ENCODE results near the gene ATP6V0D1.

ATP6V0D1 gene

GRCh38 chr16:67446968-67447507, 33.9 kb downstream of the ATP6V0D1 start:
- no peaks in the 10 kb centered on the region for H3K27me3 Mint-ChIP-seq
- no peak overlapping the region for H3K27ac Mint-ChIP-seq
- no peaks in the 10 kb centered on the region for H3K4me1 Mint-ChIP-seq (ENCODE audit: low read depth)
- no peaks in the 10 kb centered on the region for H3K9me3 Mint-ChIP-seq
- H3K4me3 Mint-ChIP-seq = no peak overlapping the region
- peaks cover 6% of the 10 kb centered on the region for H3K36me3 Mint-ChIP-seq (ENCODE audit: low read depth)

DNA sequence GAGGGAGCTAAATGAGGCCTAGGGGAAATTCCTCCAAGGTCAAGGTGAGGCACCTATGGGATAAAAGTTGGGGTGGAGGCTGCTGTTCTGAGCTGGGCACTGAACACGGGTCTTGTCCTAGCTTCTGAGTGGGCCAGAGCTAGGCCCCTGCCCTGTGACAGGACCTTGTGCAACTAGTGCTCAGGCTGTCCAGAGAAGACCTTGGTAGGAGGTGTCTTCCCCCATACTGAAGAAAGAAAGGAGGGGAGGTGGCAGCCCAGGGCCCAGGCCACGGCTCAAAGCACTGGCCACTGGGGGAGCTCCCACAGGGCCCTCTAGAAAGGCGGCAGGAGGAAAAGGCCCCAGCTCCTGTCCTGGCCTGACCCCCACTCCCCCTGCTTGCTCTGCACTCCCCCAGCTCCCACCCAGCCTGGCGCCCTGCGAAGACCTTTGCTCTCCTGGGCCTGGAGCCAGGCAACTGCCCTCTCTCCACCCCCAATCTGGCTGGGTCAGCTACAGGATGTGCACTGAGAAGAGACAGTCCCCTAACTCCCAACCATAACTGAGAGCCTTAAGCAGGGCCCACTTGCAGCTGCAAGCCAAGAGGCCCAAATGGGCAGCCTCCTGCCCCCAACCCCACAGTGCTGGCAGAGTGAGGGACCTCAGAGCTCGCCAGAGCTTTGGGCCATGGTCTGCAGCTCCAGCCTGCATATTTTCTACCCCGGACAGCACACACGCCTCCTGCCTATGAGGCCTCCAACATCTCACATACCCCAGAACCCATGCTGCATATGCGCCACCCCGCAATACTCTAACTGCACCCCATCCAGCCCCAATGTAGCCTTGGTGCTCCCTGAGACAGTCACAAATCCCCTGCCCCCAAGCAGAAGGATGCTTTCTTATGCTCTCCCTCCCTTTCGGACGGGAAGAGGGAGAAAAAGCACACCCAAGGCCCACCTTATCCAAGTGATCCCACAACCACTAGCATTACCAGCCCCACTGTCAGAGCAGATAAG, 34.7 kb downstream of the ATP6V0D1 start:
- no peaks in the 10 kb centered on the region for H3K27me3 Mint-ChIP-seq

DNA sequence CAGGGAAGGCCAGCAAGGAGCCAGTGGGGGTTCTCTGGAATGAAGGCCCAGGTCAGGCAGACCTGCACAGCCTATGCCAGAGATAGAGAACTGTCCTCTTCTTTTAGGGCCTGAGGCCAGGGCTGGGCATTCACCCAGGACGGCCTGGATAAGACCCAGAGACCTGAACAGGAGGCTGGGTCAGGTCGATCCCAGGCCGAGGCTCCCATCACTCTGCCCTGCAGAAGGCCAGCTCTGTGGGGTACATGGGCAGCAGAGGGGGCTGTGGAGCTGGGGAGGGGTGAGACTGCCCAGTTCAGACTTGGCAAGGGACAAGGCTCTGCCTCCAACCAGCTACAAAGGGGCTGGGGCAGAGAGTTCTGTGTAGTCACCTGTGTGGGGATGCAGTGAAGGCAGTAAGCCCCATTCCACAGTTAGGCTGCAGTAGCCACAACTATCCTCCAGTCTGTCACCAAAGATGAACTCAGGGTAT, 35.5 kb downstream of the ATP6V0D1 start:
- Mint-ChIP-seq H3K4me3 (no peak overlapping the region), H3K36me3 (ENCODE audit: low read depth) (peaks cover under 1% of the 10 kb centered on the region), H3K27me3 (no peaks in the 10 kb centered on the region), H3K27ac (no peak overlapping the region), H3K9me3 (no peaks in the 10 kb centered on the region), H3K4me1 (ENCODE audit: low read depth) (no peaks in the 10 kb centered on the region)

More for the DNA sequence above, 34.7 kb downstream of the ATP6V0D1 start:
- Mint-ChIP-seq H3K36me3 (ENCODE audit: low read depth) (peaks cover 6% of the 10 kb centered on the region), H3K4me3 (no peak overlapping the region), H3K27ac (no peak overlapping the region), H3K4me1 (ENCODE audit: low read depth) (no peaks in the 10 kb centered on the region), H3K9me3 (no peaks in the 10 kb centered on the region)

DNA sequence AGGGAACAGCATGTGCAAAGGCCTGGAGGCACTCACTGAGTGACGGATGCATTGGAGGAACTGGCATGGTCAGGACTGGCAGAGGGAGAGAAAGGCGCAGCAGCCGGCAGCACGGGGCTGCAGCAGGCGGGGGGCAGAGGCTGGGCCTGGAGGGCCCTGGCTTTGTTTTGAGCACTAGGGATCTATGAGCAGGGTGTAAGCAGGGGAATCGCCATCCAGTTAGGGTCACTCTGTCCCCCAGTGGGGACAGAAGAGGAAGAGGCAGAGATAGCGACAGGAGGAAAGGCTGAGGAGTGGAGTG, 35.9 kb downstream of the ATP6V0D1 start:
- no peak overlapping the region for H3K27ac Mint-ChIP-seq
- no peaks in the 10 kb centered on the region for H3K9me3 Mint-ChIP-seq
- no peak overlapping the region for H3K4me3 Mint-ChIP-seq
- H3K36me3 Mint-ChIP-seq (ENCODE audit: low read depth) = no peaks in the 10 kb centered on the region
- H3K4me1 Mint-ChIP-seq (ENCODE audit: low read depth) = no peaks in the 10 kb centered on the region
- H3K27me3 Mint-ChIP-seq = no peaks in the 10 kb centered on the region

DNA sequence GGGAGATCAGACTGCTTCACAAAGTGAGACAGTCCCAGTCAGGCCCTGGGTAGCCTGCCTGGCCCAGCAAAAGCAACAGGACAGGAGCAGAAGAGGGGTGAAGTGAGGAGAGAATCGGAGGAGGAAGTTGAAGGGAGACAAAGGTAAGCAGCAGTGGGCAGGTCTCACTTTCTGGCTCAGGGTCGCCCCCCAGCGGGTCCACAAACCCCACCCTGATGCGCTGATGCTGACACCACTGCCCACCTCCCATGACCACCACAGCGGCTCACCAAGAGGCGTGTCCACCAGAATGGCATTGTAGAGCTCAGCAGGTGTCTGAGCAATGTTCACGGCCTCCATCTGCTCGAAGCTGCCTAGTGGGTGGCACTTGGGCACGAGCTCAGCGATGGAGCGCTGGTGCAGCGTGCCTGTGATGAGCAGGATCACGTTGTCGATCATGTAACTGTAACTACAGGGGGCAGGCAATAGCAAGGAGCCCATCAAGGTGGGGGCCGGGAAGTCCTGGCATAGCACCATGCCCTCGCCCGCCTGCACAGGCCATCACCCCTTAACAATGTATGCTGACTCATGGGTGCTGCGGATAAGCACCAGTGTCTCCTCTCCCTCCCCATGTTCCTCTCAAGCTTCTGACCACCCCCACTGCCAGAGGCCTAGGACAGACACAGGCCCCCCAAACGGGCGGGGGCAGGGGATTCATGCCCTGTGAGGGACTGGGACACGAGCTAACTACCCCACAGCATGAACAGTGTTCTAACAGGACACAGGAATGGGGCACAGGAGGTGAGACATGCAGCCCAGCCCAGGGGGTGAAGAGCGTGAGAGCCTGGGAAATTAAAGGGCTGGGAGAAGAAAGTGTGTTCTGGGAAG, 36.5 kb downstream of the ATP6V0D1 start:
- Mint-ChIP-seq H3K36me3 (ENCODE audit: low read depth) (no peaks in the 10 kb centered on the region), H3K27me3 (no peaks in the 10 kb centered on the region), H3K27ac (no peak overlapping the region), H3K4me1 (ENCODE audit: low read depth) (no peaks in the 10 kb centered on the region), H3K9me3 (no peaks in the 10 kb centered on the region), H3K4me3 (no peak overlapping the region)

DNA sequence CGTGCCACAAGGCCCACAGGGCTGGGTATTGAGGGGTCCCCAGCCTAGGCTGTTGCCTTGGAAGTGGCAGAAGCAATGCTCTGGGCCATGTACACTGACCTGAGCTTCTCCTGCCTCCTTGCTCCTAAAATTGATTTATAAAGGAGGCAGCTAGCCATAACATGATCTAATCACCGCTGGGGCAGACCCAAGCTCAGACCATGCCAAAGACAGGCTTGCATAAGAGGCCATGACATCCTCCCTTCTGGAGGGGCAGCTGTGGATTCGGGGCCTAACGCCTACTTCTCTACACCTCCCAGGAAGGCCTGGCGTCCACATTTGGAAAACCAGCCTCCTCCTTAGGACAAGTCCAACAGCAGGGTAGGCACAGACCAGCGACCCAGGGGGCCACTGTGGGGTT, 37.7 kb downstream of the ATP6V0D1 start:
- H3K4me3 Mint-ChIP-seq = no peak overlapping the region
- H3K27me3 Mint-ChIP-seq = no peaks in the 10 kb centered on the region
- no peaks in the 10 kb centered on the region for H3K9me3 Mint-ChIP-seq
- no peak overlapping the region for H3K27ac Mint-ChIP-seq
- H3K36me3 Mint-ChIP-seq (ENCODE audit: low read depth) = peaks cover 6% of the 10 kb centered on the region
- no peaks in the 10 kb centered on the region for H3K4me1 Mint-ChIP-seq (ENCODE audit: low read depth)

DNA sequence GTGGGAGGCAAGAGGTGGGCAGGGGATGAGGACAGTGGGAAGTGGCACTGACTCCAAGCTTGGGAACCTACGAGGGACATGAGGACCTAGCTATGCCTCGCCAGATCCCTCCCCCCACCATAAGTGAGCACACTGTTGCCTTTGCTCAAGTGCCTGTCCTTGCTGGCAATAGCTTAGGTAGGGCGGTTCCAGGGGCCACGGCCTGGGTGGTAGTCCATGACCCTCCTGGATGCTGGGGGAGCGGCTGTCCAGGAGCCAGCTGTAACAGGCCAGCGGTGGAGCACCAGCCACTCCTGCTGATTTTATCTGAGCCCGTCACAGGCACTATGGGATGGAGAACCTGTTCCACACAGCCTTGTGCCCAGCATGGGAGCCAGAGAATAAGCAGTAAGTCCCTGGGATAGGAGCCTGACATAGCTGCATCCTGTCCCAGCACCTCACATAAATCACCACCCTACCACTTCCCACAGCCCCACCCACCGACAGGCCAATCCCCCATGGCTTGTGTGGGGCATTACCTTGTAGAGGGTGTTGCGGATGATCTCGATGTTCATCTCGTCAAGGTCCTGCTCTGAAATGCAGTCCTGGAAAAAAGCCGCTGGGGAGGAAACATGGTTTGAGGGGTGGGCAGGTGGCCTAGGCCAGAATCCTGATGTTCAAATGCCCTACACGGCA, 38.2 kb downstream of the ATP6V0D1 start:
- peaks cover 2% of the 10 kb centered on the region for H3K4me1 Mint-ChIP-seq (ENCODE audit: low read depth)
- H3K27me3 Mint-ChIP-seq = no peaks in the 10 kb centered on the region
- no peaks in the 10 kb centered on the region for H3K9me3 Mint-ChIP-seq
- no peak overlapping the region for H3K4me3 Mint-ChIP-seq
- H3K27ac Mint-ChIP-seq = no peak overlapping the region
- peaks cover 9% of the 10 kb centered on the region for H3K36me3 Mint-ChIP-seq (ENCODE audit: low read depth)

- Mint-ChIP-seq H3K9me3 (no peaks in the 10 kb centered on the region), H3K27me3 (no peaks in the 10 kb centered on the region), H3K4me1 (ENCODE audit: low read depth) (peaks cover 5% of the 10 kb centered on the region), H3K36me3 (ENCODE audit: low read depth) (peaks cover 10% of the 10 kb centered on the region), H3K27ac (no peak overlapping the region), H3K4me3 (no peak overlapping the region)
Observed at GRCh38 chr16:67441907-67442306, 39.0 kb downstream of the ATP6V0D1 start.

- Mint-ChIP-seq H3K27me3 (no peaks in the 10 kb centered on the region), H3K27ac (no peak overlapping the region), H3K36me3 (ENCODE audit: low read depth) (peaks cover 10% of the 10 kb centered on the region), H3K4me3 (no peak overlapping the region), H3K9me3 (no peaks in the 10 kb centered on the region), H3K4me1 (ENCODE audit: low read depth) (peaks cover 5% of the 10 kb centered on the region)
Observed at GRCh38 chr16:67441271-67441753, 39.6 kb downstream of the ATP6V0D1 start.

DNA sequence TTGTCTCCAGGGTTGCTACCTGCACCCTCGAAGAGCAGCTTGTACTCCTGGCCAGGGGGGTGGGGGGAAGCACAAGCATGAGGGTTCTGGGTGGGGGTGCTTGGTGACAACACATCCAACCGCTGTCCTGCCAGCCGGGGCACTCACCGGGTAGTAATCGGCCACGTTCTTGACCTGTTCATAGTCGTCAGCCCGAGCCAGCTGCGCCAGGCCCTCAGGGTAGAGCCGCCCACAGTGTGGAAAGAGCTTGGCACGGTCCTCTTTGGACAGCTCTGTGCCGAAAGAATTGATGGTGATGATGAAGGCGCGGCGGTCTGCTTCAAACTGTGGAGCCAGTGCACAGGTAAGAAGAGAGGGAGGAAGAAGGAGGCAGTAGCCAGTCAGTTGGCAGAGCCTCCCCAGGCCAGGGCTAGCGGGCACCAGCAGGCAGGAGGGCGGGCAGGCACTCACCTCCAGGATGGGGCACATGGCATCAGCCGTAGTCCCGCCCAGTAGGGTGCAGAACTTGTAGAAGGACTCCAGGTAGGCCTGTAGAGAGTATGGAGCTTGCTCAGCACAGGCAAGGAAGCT, 42.0 kb downstream of the ATP6V0D1 start:
- H3K9me3 Mint-ChIP-seq = no peaks in the 10 kb centered on the region
- H3K27ac Mint-ChIP-seq = no peak overlapping the region
- peaks cover 10% of the 10 kb centered on the region for H3K36me3 Mint-ChIP-seq (ENCODE audit: low read depth)
- H3K27me3 Mint-ChIP-seq = no peaks in the 10 kb centered on the region
- no peak overlapping the region for H3K4me3 Mint-ChIP-seq
- H3K4me1 Mint-ChIP-seq (ENCODE audit: low read depth) = peaks cover 5% of the 10 kb centered on the region

- no peak overlapping the region for H3K4me3 Mint-ChIP-seq
- H3K36me3 Mint-ChIP-seq (ENCODE audit: low read depth) = peaks cover 10% of the 10 kb centered on the region
- H3K4me1 Mint-ChIP-seq (ENCODE audit: low read depth) = peaks cover 5% of the 10 kb centered on the region
- no peaks in the 10 kb centered on the region for H3K27me3 Mint-ChIP-seq
- no peaks in the 10 kb centered on the region for H3K9me3 Mint-ChIP-seq
- no peak overlapping the region for H3K27ac Mint-ChIP-seq
Observed at GRCh38 chr16:67438098-67438791, 42.7 kb downstream of the ATP6V0D1 start.

- Mint-ChIP-seq H3K36me3 (ENCODE audit: low read depth) (peaks cover 10% of the 10 kb centered on the region), H3K4me3 (no peak overlapping the region), H3K9me3 (no peaks in the 10 kb centered on the region), H3K4me1 (ENCODE audit: low read depth) (peaks cover 5% of the 10 kb centered on the region), H3K27ac (no peak overlapping the region), H3K27me3 (peaks cover 1% of the 10 kb centered on the region)
Observed at GRCh38 chr16:67437513-67437912, 43.4 kb downstream of the ATP6V0D1 start.

DNA sequence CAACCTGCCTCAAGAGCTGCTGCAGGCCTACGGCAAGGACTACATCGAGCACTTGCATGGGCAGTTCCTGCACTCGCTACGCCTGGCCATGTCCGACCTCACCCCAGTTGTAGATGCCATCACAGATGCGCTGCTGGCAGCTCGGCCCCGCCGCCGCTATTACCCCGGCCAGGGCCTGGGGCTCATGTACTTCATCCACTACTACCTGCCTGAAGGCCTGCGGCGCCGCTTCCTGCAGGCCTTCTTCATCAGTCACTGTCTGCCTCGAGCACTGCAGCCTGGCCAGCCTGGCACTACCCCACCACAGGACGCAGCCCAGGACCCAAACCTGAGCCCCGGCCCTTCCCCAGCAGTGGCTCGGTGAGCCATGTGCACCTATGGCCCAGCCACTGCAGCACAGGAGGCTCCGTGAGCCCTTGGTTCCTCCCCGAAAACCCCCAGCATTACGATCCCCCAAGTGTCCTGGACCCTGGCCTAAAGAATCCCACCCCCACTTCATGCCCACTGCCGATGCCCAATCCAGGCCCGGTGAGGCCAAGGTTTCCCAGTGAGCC, 44.2 kb downstream of the ATP6V0D1 start:
- peaks cover 10% of the 10 kb centered on the region for H3K36me3 Mint-ChIP-seq (ENCODE audit: low read depth)
- no peak overlapping the region for H3K27ac Mint-ChIP-seq
- peaks cover 5% of the 10 kb centered on the region for H3K4me1 Mint-ChIP-seq (ENCODE audit: low read depth)
- H3K27me3 Mint-ChIP-seq = peaks cover 8% of the 10 kb centered on the region
- no peak overlapping the region for H3K4me3 Mint-ChIP-seq
- H3K9me3 Mint-ChIP-seq = no peaks in the 10 kb centered on the region

Measured in stimulated activated naive CD8-positive, alpha-beta T cell treated with anti-CD3 and anti-CD28 coated beads, Interleukin-15, Interleukin-2, amounts not matched to agents 100 ng/mL and 50 ng/mL, for 24 hours (primary cell).